Measurements from ENCODE around the gene LRTM1. TPM values are rescaled to one million over a fixed set of nuclear protein-coding genes. Genes with fewer than 3 reads are reported as not detected.
A peak's percentile ranks its signal among the peaks of the same experiment; 100 is the strongest.

LRTM1 gene
- total RNA-seq, 1 donor from 2014 or later: not detected

- DNase-seq (no peak), ATAC-seq (ENCODE audit: poor library complexity) (no peak)
- intact Hi-C loops (cut with DNase I): no loop called here
These were observed 25.8 kb downstream of the LRTM1 start for GRCh38 chr3:54901906-54902685.

- ATAC-seq (ENCODE audit: poor library complexity) (peak; percentile 91), DNase-seq (peak; percentile 47)
- intact Hi-C loops (cut with DNase I): no loop called here
These were observed 26.8 kb downstream of the LRTM1 start for GRCh38 chr3:54900838-54901591.

- no peak for DNase-seq
- intact Hi-C loops (cut with DNase I): no loop called here
- ATAC-seq (ENCODE audit: poor library complexity): no peak
These were observed 28.6 kb downstream of the LRTM1 start for GRCh38 chr3:54899273-54899672.

GRCh38 chr3:54897028-54897711, 30.7 kb downstream of the LRTM1 start:
- DNase-seq: no peak
- intact Hi-C loops (cut with DNase I): no loop called here
- ATAC-seq (ENCODE audit: poor library complexity): no peak

- DNase-seq: no peak
- no peak for ATAC-seq (ENCODE audit: poor library complexity)
- intact Hi-C loops (cut with DNase I): no loop called here
These were observed 32.2 kb downstream of the LRTM1 start for GRCh38 chr3:54895613-54896012.

- intact Hi-C loops (cut with DNase I): no loop called here
- ATAC-seq (ENCODE audit: poor library complexity) (no peak), DNase-seq (no peak)
These were observed 35.7 kb downstream of the LRTM1 start for GRCh38 chr3:54892168-54892567.

- intact Hi-C loops (cut with DNase I): no loop called here
- ATAC-seq (ENCODE audit: poor library complexity) (peak; percentile 97), DNase-seq (peak; percentile 83)
These were observed 36.3 kb downstream of the LRTM1 start for GRCh38 chr3:54891540-54891897.

- no peak for ATAC-seq (ENCODE audit: poor library complexity)
- intact Hi-C loops (cut with DNase I): no loop called here
- no peak for DNase-seq
These were observed 38.1 kb downstream of the LRTM1 start for GRCh38 chr3:54889731-54890130.

- ATAC-seq (ENCODE audit: poor library complexity): no peak
- intact Hi-C loops (cut with DNase I): no loop called here
- DNase-seq: no peak
These were observed 39.0 kb downstream of the LRTM1 start for GRCh38 chr3:54888873-54889272.

GRCh38 chr3:54888162-54888561, 39.7 kb downstream of the LRTM1 start:
- DNase-seq (no peak), ATAC-seq (ENCODE audit: poor library complexity) (no peak)
- intact Hi-C loops (cut with DNase I): no loop called here

GRCh38 chr3:54882129-54882833, 45.6 kb downstream of the LRTM1 start:
- intact Hi-C loops (cut with DNase I): no loop called here
- ATAC-seq (ENCODE audit: poor library complexity) (peak; percentile 90), DNase-seq (no peak)

- ATAC-seq (ENCODE audit: poor library complexity): no peak
These were observed 49.7 kb downstream of the LRTM1 start for GRCh38 chr3:54878145-54878544.

GRCh38 chr3:54877730-54878129, 50.1 kb downstream of the LRTM1 start:
- DNase-seq: no peak
- no peak for ATAC-seq (ENCODE audit: poor library complexity)
- intact Hi-C loops (cut with DNase I): no loop called here

More at GRCh38 chr3:54878145-54878544, 49.7 kb downstream of the LRTM1 start:
- intact Hi-C loops (cut with DNase I): no loop called here
- DNase-seq: no peak

GRCh38 chr3:54876694-54877093, 51.2 kb downstream of the LRTM1 start:
- no peak for ATAC-seq (ENCODE audit: poor library complexity)
- intact Hi-C loops (cut with DNase I): no loop called here

GRCh38 chr3:54875596-54876268, 52.1 kb downstream of the LRTM1 start:
- ATAC-seq (ENCODE audit: poor library complexity) (no peak), DNase-seq (no peak)
- intact Hi-C loops (cut with DNase I): no loop called here

More at GRCh38 chr3:54876694-54877093, 51.2 kb downstream of the LRTM1 start:
- no peak for DNase-seq

GRCh38 chr3:54874816-54875556, 52.9 kb downstream of the LRTM1 start:
- DNase-seq: no peak
- intact Hi-C loops (cut with DNase I): no loop called here
- no peak for ATAC-seq (ENCODE audit: poor library complexity)

- intact Hi-C loops (cut with DNase I): no loop called here
- ATAC-seq (ENCODE audit: poor library complexity): no peak
These were observed 54.5 kb downstream of the LRTM1 start for GRCh38 chr3:54873059-54874010.

More at GRCh38 chr3:54873059-54874010, 54.5 kb downstream of the LRTM1 start:
- DNase-seq: no peak
